Fibroblast of the aortic adventitia (primary cell): ENCODE results near the gene LDB3. TPM values are rescaled to one million over a fixed set of nuclear protein-coding genes. Genes with fewer than 3 reads are reported as not detected.

Experiments used
- DNase-seq: peaks from one replicate; pipeline ENCODE4 v3.0.0-alpha.2; 2010; ENCODE audit warnings: low read depth
- H3K4me3 ChIP-seq: 2 replicates; pipeline ENCODE4 v1.5.1; 2011; ENCODE audit warnings: low read depth, mild to moderate bottlenecking, control low read depth, low read length, moderate library complexity
- CTCF ChIP-seq: IDR thresholded peaks from 2 replicates; pipeline ENCODE4 v1.5.1; 2011; ENCODE audit warnings: mild to moderate bottlenecking, low read length, control low read depth, inconsistent platforms; ENCODE audit not compliant: insufficient read depth
- total RNA-seq: library from RNA; depleted of rRNA; stranded (reverse); fragments of >200 nt; gene quantifications from 2 replicates; pipeline ENCODE4 v1.2.3, GENCODE V29; 2012; ENCODE audit warnings: low replicate concordance

Gene LDB3
- total RNA-seq, 1 donor, result under 0.01 TPM

GRCh38 chr10:86655173-86655540, 13.2 kb upstream of the LDB3 start:
- no peak overlapping the region for H3K4me3 ChIP-seq
- no peak for TF ChIP-seq CTCF
- DNase-seq, result no peak

GRCh38 chr10:86655596-86655995, 12.7 kb upstream of the LDB3 start:
- no peak for DNase-seq
- no peak for TF ChIP-seq CTCF
- H3K4me3 ChIP-seq, result no peak overlapping the region

GRCh38 chr10:86657011-86657395, 11.3 kb upstream of the LDB3 start:
- no peak for TF ChIP-seq CTCF
- no peak for DNase-seq
- no peak overlapping the region for H3K4me3 ChIP-seq

GRCh38 chr10:86657396-86658011, 10.8 kb upstream of the LDB3 start:
- H3K4me3 ChIP-seq, result no peak overlapping the region
- DNase-seq, result peak; percentile 48
- TF ChIP-seq CTCF, result no peak

- TF ChIP-seq CTCF, result no peak
- no peak for DNase-seq
- H3K4me3 ChIP-seq, result no peak overlapping the region
Measured at GRCh38 chr10:86658261-86658741, 10.0 kb upstream of the LDB3 start.

GRCh38 chr10:86658751-86659150, 9.6 kb upstream of the LDB3 start:
- no peak for DNase-seq
- H3K4me3 ChIP-seq, result no peak overlapping the region
- no peak for TF ChIP-seq CTCF

GRCh38 chr10:86659161-86659691, 9.1 kb upstream of the LDB3 start:
- DNase-seq, result no peak
- TF ChIP-seq CTCF, result no peak
- H3K4me3 ChIP-seq, result no peak overlapping the region
